ENCODE measurements around the gene EPM2AIP1.
A peak's percentile ranks its signal among the peaks of the same experiment; 100 is the strongest.
"Not testable (repeated sequence)": the region's sequence is repeated elsewhere in the genome, so short reads cannot be mapped to it uniquely, and the experiment has no call there.

The EPM2AIP1 gene

GRCh38 chr3:36988356-36988755 lies 4.6 kb downstream of the EPM2AIP1 start:
- no peak for TF ChIP-seq JUND (IDR thresholded peaks at IDR 0.05; ENCODE audit: low read depth)
- in situ Hi-C loops (cut with HindIII; ENCODE audit: low pct_unique_long_range_greater_than_20kb, low sequenced_read_pairs) = no loop called here
- no peak for DNase-seq (ENCODE audit: low read depth in 1 of 2, low spot score in 1 of 2)

- in situ Hi-C loops (cut with HindIII; ENCODE audit: low pct_unique_long_range_greater_than_20kb, low sequenced_read_pairs) = no loop called here
- no peak for TF ChIP-seq JUND (IDR thresholded peaks at IDR 0.05; ENCODE audit: low read depth)
- DNase-seq (ENCODE audit: low read depth in 1 of 2, low spot score in 1 of 2) = no peak
Measured at GRCh38 chr3:36981006-36981405, 11.9 kb downstream of the EPM2AIP1 start.

- in situ Hi-C loops (cut with HindIII; ENCODE audit: low pct_unique_long_range_greater_than_20kb, low sequenced_read_pairs) = no loop called here
Measured at GRCh38 chr3:36973139-36973538, 19.8 kb downstream of the EPM2AIP1 start.

GRCh38 chr3:36972163-36972562 lies 20.8 kb downstream of the EPM2AIP1 start:
- no peak for TF ChIP-seq JUND (IDR thresholded peaks at IDR 0.05; ENCODE audit: low read depth)
- DNase-seq (ENCODE audit: low read depth in 1 of 2, low spot score in 1 of 2) = no peak
- in situ Hi-C loops (cut with HindIII; ENCODE audit: low pct_unique_long_range_greater_than_20kb, low sequenced_read_pairs) = no loop called here

More at GRCh38 chr3:36973139-36973538, 19.8 kb downstream of the EPM2AIP1 start:
- no peak for DNase-seq (ENCODE audit: low read depth in 1 of 2, low spot score in 1 of 2)
- TF ChIP-seq JUND (IDR thresholded peaks at IDR 0.05; ENCODE audit: low read depth) = no peak

GRCh38 chr3:36969540-36970432 lies 23.1 kb downstream of the EPM2AIP1 start:
- in situ Hi-C loops (cut with HindIII; ENCODE audit: low pct_unique_long_range_greater_than_20kb, low sequenced_read_pairs) = no loop called here
- peak in 1 of 2 experiments; percentile 54 for DNase-seq (ENCODE audit: low read depth in 1 of 2, low spot score in 1 of 2)
- TF ChIP-seq JUND (IDR thresholded peaks at IDR 0.05; ENCODE audit: low read depth) = no peak

GRCh38 chr3:36969085-36969484 lies 23.8 kb downstream of the EPM2AIP1 start:
- DNase-seq (ENCODE audit: low read depth in 1 of 2, low spot score in 1 of 2) = no peak
- TF ChIP-seq JUND (IDR thresholded peaks at IDR 0.05; ENCODE audit: low read depth) = no peak
- in situ Hi-C loops (cut with HindIII; ENCODE audit: low pct_unique_long_range_greater_than_20kb, low sequenced_read_pairs) = no loop called here

GRCh38 chr3:36965440-36965839 lies 27.5 kb downstream of the EPM2AIP1 start:
- DNase-seq (ENCODE audit: low read depth in 1 of 2, low spot score in 1 of 2) = peak in 1 of 2 experiments; percentile 67
- in situ Hi-C loops (cut with HindIII; ENCODE audit: low pct_unique_long_range_greater_than_20kb, low sequenced_read_pairs) = no loop called here
- no peak for TF ChIP-seq JUND (IDR thresholded peaks at IDR 0.05; ENCODE audit: low read depth)

GRCh38 chr3:36964817-36965216 lies 28.1 kb downstream of the EPM2AIP1 start:
- in situ Hi-C loops (cut with HindIII; ENCODE audit: low pct_unique_long_range_greater_than_20kb, low sequenced_read_pairs) = no loop called here
- TF ChIP-seq JUND (IDR thresholded peaks at IDR 0.05; ENCODE audit: low read depth) = no peak
- no peak for DNase-seq (ENCODE audit: low read depth in 1 of 2, low spot score in 1 of 2)

GRCh38 chr3:36964331-36964730 lies 28.6 kb downstream of the EPM2AIP1 start:
- no peak for DNase-seq (ENCODE audit: low read depth in 1 of 2, low spot score in 1 of 2)
- in situ Hi-C loops (cut with HindIII; ENCODE audit: low pct_unique_long_range_greater_than_20kb, low sequenced_read_pairs) = no loop called here
- no peak for TF ChIP-seq JUND (IDR thresholded peaks at IDR 0.05; ENCODE audit: low read depth)

GRCh38 chr3:36963008-36963407 lies 29.9 kb downstream of the EPM2AIP1 start:
- DNase-seq (ENCODE audit: low read depth in 1 of 2, low spot score in 1 of 2); in situ Hi-C loops (cut with HindIII; ENCODE audit: low pct_unique_long_range_greater_than_20kb, low sequenced_read_pairs): not testable (repeated sequence)

- no peak for TF ChIP-seq JUND (IDR thresholded peaks at IDR 0.05; ENCODE audit: low read depth)
- in situ Hi-C loops (cut with HindIII; ENCODE audit: low pct_unique_long_range_greater_than_20kb, low sequenced_read_pairs) = no loop called here
- DNase-seq (ENCODE audit: low read depth in 1 of 2, low spot score in 1 of 2) = no peak
Measured at GRCh38 chr3:36960502-36960901, 32.4 kb downstream of the EPM2AIP1 start.

- peak in 1 of 2 experiments; percentile 68 for DNase-seq (ENCODE audit: low read depth in 1 of 2, low spot score in 1 of 2)
Measured at GRCh38 chr3:36959821-36960220, 33.1 kb downstream of the EPM2AIP1 start.

GRCh38 chr3:36957862-36958686 lies 34.9 kb downstream of the EPM2AIP1 start:
- TF ChIP-seq JUND (IDR thresholded peaks at IDR 0.05; ENCODE audit: low read depth) = no peak
- in situ Hi-C loops (cut with HindIII; ENCODE audit: low pct_unique_long_range_greater_than_20kb, low sequenced_read_pairs) = no loop called here
- DNase-seq (ENCODE audit: low read depth in 1 of 2, low spot score in 1 of 2) = no peak

More at GRCh38 chr3:36959821-36960220, 33.1 kb downstream of the EPM2AIP1 start:
- no peak for TF ChIP-seq JUND (IDR thresholded peaks at IDR 0.05; ENCODE audit: low read depth)
- in situ Hi-C loops (cut with HindIII; ENCODE audit: low pct_unique_long_range_greater_than_20kb, low sequenced_read_pairs) = no loop called here
